Smooth muscle cell (in vitro differentiated cells): ENCODE measurements around the gene ECM1. TPM values are rescaled to one million over a fixed set of nuclear protein-coding genes. Genes with fewer than 3 reads are reported as not detected.

Experiments used
- DNase-seq: peaks from one replicate; lab custom pipeline; 2025; ENCODE audit not compliant: unreplicated experiment; lab: John Stamatoyannopoulos, UW
- H2AFZ ChIP-seq: fragments of 200-600 bp; sonication (generic); 2 replicates; pipeline ENCODE4 v1.6.0; 2016; ENCODE audit warnings: antibody characterized with exemption, low read depth, mild to moderate bottlenecking
- H3F3A ChIP-seq: fragments of 200-600 bp; sonication (generic); 2 replicates; pipeline ENCODE4 v1.6.0; 2017; ENCODE audit warnings: antibody characterized with exemption, low read depth
- H3K27ac ChIP-seq: fragments of 200-600 bp; sonication (generic); 2 replicates; pipeline ENCODE4 v1.5.1; 2016; ENCODE audit warnings: low read depth, mild to moderate bottlenecking
- H3K27me3 ChIP-seq: fragments of 200-600 bp; sonication (generic); 2 replicates; pipeline ENCODE4 v1.6.1; 2016; ENCODE audit warnings: low read depth, mild to moderate bottlenecking
- H3K36me3 ChIP-seq: fragments of 200-600 bp; sonication (generic); 2 replicates; pipeline ENCODE4 v1.5.1; 2016; ENCODE audit warnings: low read depth
- H3K4me1 ChIP-seq: fragments of 200-600 bp; sonication (generic); 2 replicates; pipeline ENCODE4 v1.5.1; 2016; ENCODE audit warnings: low read depth
- H3K4me2 ChIP-seq: fragments of 200-600 bp; sonication (generic); 2 replicates; pipeline ENCODE4 v1.6.0; 2016; ENCODE audit warnings: mild to moderate bottlenecking
- H3K4me3 ChIP-seq: fragments of 200-600 bp; sonication (generic); 2 replicates; pipeline ENCODE4 v1.5.1; 2016; ENCODE audit warnings: mild to moderate bottlenecking
- H3K79me2 ChIP-seq: fragments of 200-600 bp; sonication (generic); 2 replicates; pipeline ENCODE4 v1.6.0; 2016; ENCODE audit warnings: low read depth, mild to moderate bottlenecking
- H3K9ac ChIP-seq: fragments of 200-600 bp; sonication (generic); 2 replicates; pipeline ENCODE4 v1.6.0; 2016; ENCODE audit warnings: low read depth
- H3K9me3 ChIP-seq: fragments of 200-600 bp; sonication (generic); replicated peaks from 2 replicates; pipeline ENCODE4 v1.5.1; 2016; ENCODE audit warnings: low read depth
- H4K20me1 ChIP-seq: fragments of 200-600 bp; sonication (generic); 2 replicates; pipeline ENCODE4 v1.6.0; 2016; ENCODE audit warnings: low read depth
- CTCF ChIP-seq: fragments of 200-600 bp; sonication (generic); IDR thresholded peaks from 2 replicates; pipeline ENCODE4 v1.5.1; 2017; ENCODE audit warnings: borderline replicate concordance, mild to moderate bottlenecking, antibody characterized with exemption; ENCODE audit not compliant: insufficient read depth, poor library complexity, severe bottlenecking
- WGBS: methylation state at CpG from one replicate; pipeline ENCODE4 v1.1.7; 2016; ENCODE audit warnings: low lambda C conversion rate; 5-methylcytosine and 5-hydroxymethylcytosine counted together
- polyA plus RNA-seq: library from polyadenylated mRNA; unstranded; fragments of >200 nt; fragmentation: Nextera tagmentation; extraction: Ambion mirVana; gene quantifications from 2 replicates; pipeline ENCODE4 v1.2.1, GENCODE V29; 2016
- total RNA-seq: library from RNA; depleted of rRNA; stranded (reverse); fragments of >200 nt; gene quantifications from 2 replicates; pipeline ENCODE4 v1.2.3, GENCODE V29; 2014

The ECM1 gene
- total and polyA plus RNA-seq, 2 experiments from 2014 or later: 19.0 to 36.1 TPM

GRCh38 chr1:150472601-150473200 is 35.2 kb upstream of the ECM1 start:
- peaks cover 7% of the 10 kb centered on the region for H3F3A ChIP-seq
- 96% methylated on average over 10 of the region's 10 CpGs for WGBS
- no peak overlapping the region for H3K9ac ChIP-seq
- H3K4me3 ChIP-seq: no peak overlapping the region
- H3K79me2 ChIP-seq: no peaks in the 10 kb centered on the region
- TF ChIP-seq CTCF: no peak
- no peak overlapping the region for H2AFZ ChIP-seq
- no peak overlapping the region for H3K4me2 ChIP-seq
- H3K9me3 ChIP-seq: no peaks in the 10 kb centered on the region
- no peak overlapping the region for H3K27ac ChIP-seq
- peaks cover 14% of the 10 kb centered on the region for H3K36me3 ChIP-seq
- peaks cover 4% of the 10 kb centered on the region for H3K4me1 ChIP-seq
- DNase-seq: no peak
- H4K20me1 ChIP-seq: no peaks in the 10 kb centered on the region
- no peaks in the 10 kb centered on the region for H3K27me3 ChIP-seq

GRCh38 chr1:150473659-150474058 is 34.2 kb upstream of the ECM1 start:
- TF ChIP-seq CTCF: no peak
- Histone ChIP-seq H3K9me3 (no peaks in the 10 kb centered on the region), H2AFZ (no peak overlapping the region), H3F3A (peaks cover 7% of the 10 kb centered on the region), H3K4me2 (no peak overlapping the region), H3K4me1 (peaks cover 4% of the 10 kb centered on the region), H3K27ac (no peak overlapping the region), H3K79me2 (no peaks in the 10 kb centered on the region), H3K9ac (no peak overlapping the region), H4K20me1 (no peaks in the 10 kb centered on the region), H3K27me3 (no peaks in the 10 kb centered on the region), H3K4me3 (no peak overlapping the region), H3K36me3 (peaks cover 14% of the 10 kb centered on the region)
- 95% methylated on average over 4 of the region's 4 CpGs for WGBS
- DNase-seq: no peak

- H3K4me3 ChIP-seq: no peak overlapping the region
Measured at GRCh38 chr1:150474869-150475268, 33.0 kb upstream of the ECM1 start.

More at GRCh38 chr1:150474869-150475268, 33.0 kb upstream of the ECM1 start:
- H4K20me1 ChIP-seq: no peaks in the 10 kb centered on the region
- no peaks in the 10 kb centered on the region for H3K27me3 ChIP-seq
- H3K4me2 ChIP-seq: no peak overlapping the region
- H3K36me3 ChIP-seq: peaks cover 14% of the 10 kb centered on the region
- no peak overlapping the region for H3K9ac ChIP-seq
- WGBS: 62% methylated on average over 4 of the region's 4 CpGs
- H3K79me2 ChIP-seq: no peaks in the 10 kb centered on the region
- no peak overlapping the region for H2AFZ ChIP-seq
- no peaks in the 10 kb centered on the region for H3K9me3 ChIP-seq
- TF ChIP-seq CTCF: no peak
- DNase-seq: no peak
- H3F3A ChIP-seq: peaks cover 7% of the 10 kb centered on the region
- peaks cover 4% of the 10 kb centered on the region for H3K4me1 ChIP-seq
- H3K27ac ChIP-seq: no peak overlapping the region
